Endothelial cell of umbilical vein (primary cell): Measurements from ENCODE around the gene PROZ. TPM values are rescaled to one million over a fixed set of nuclear protein-coding genes. Genes with fewer than 3 reads are reported as not detected.

ENCODE experiments used
- BruUV-seq: library from RNA; stranded (reverse); fragments of 400-500 nt; replicated peaks from 2 replicates; lab custom pipeline; 2021; lab: Mats Ljungman, UMichigan
- CTCF ChIA-PET: fragments of 300-600, 350-600 bp; sonication (Branson Sonifier 250); formaldehyde crosslinking; loops from one replicate; lab custom pipeline; 2021; ENCODE audit warnings: antibody characterized with exemption, inconsistent platforms; lab: Charles Lee
- POLR2A ChIA-PET: fragments of 300-600, 350-600 bp; sonication (Branson Sonifier 250); formaldehyde crosslinking; loops from one replicate; lab custom pipeline; 2021; ENCODE audit warnings: antibody characterized with exemption, inconsistent platforms; lab: Charles Lee
- DNase-seq: peaks from one replicate; pipeline ENCODE4 v3.0.0-alpha.2; 2011; ENCODE audit warnings: low read depth, low spot score
- FAIRE-seq: peaks from 2 replicates; lab custom pipeline; 2011; peaks lifted over from hg19 to GRCh38; lab: Jason Lieb, UNC
- H2AFZ ChIP-seq: 2 replicates; pipeline ENCODE4 v1.6.0; 2012; ENCODE audit warnings: low read depth, low read length, control low read depth, inconsistent platforms
- H3K27ac ChIP-seq: 2 replicates; pipeline ENCODE4 v1.5.1; 2011; ENCODE audit warnings: low read depth, mild to moderate bottlenecking, control low read depth, low read length, moderate library complexity; ENCODE audit not compliant: insufficient read depth
- H3K27me3 ChIP-seq, 2 experiments: 2 replicates each; pipeline versions ENCODE4 v1.6.0 to v1.6.1; 2011; ENCODE audit warnings: low read length in 2 of 2, mixed read lengths in 1 of 2; ENCODE audit not compliant: control insufficient read depth in 2 of 2, insufficient read depth in 2 of 2
- H3K36me3 ChIP-seq, 2 experiments: 2 replicates in 1 of 2; 3 replicates in 1 of 2; pipeline ENCODE4 v1.5.1; 2011; ENCODE audit warnings: low read length in 2 of 2, mild to moderate bottlenecking in 1 of 2, moderate library complexity in 1 of 2; ENCODE audit not compliant: control insufficient read depth in 2 of 2, insufficient read depth in 2 of 2; ENCODE audit errors: extremely low read depth in 1 of 2
- H3K4me1 ChIP-seq: 3 replicates; pipeline ENCODE4 v1.5.1; 2011; ENCODE audit warnings: mild to moderate bottlenecking, low read length; ENCODE audit not compliant: control insufficient read depth, insufficient read depth; ENCODE audit errors: extremely low read depth
- H3K4me2 ChIP-seq: 2 replicates; pipeline ENCODE4 v1.6.1; 2011; ENCODE audit warnings: low read length, control low read depth, mixed read lengths; ENCODE audit not compliant: insufficient read depth
- H3K4me3 ChIP-seq, 3 experiments: fragments of 200-600 bp in 1 of 3; sonication (generic), shearing (Covaris generic) in 1 of 3; replicated peaks in 1 of 3; 2 replicates each; pipeline ENCODE4 v1.5.1; 2011 to 2016; ENCODE audit warnings: control low read depth in 3 of 3, low read length in 3 of 3, mild to moderate bottlenecking in 2 of 3, inconsistent platforms in 1 of 3, low read depth in 1 of 3, moderate library complexity in 1 of 3; ENCODE audit not compliant: insufficient read depth in 1 of 3
- H3K79me2 ChIP-seq: 2 replicates; pipeline ENCODE4 v1.6.0; 2012; ENCODE audit warnings: low read length, inconsistent platforms; ENCODE audit not compliant: control insufficient read depth, insufficient read depth
- H3K9ac ChIP-seq: replicated peaks from 2 replicates; pipeline ENCODE3; 2011; ENCODE audit warnings: low read length, control low read depth; ENCODE audit not compliant: insufficient read depth; ENCODE audit errors: extremely low read depth
- H3K9me1 ChIP-seq: replicated peaks from 3 replicates; pipeline ENCODE4 v1.6.0; 2011; ENCODE audit warnings: mild to moderate bottlenecking, low read length; ENCODE audit not compliant: control insufficient read depth, insufficient read depth; ENCODE audit errors: extremely low read depth
- H3K9me3 ChIP-seq: replicated peaks from 2 replicates; pipeline ENCODE4 v1.5.1; 2012; ENCODE audit warnings: low read length, inconsistent platforms; ENCODE audit not compliant: control insufficient read depth, insufficient read depth
- H4K20me1 ChIP-seq: replicated peaks from 2 replicates; pipeline ENCODE3; 2011; ENCODE audit warnings: mild to moderate bottlenecking, low read length; ENCODE audit not compliant: control insufficient read depth, insufficient read depth; ENCODE audit errors: extremely low read depth
- CTCF ChIP-seq, 2 donors: IDR thresholded peaks; 1 replicate in 1 of 2; 2 replicates in 1 of 2; pipeline ENCODE4 v1.5.1; 2011; ENCODE audit warnings: low read length in 2 of 2, mild to moderate bottlenecking in 2 of 2, moderate library complexity in 2 of 2, control low read depth in 1 of 2, inconsistent platforms in 1 of 2, low read depth in 1 of 2; ENCODE audit not compliant: insufficient read depth in 1 of 2; ENCODE audit errors: extremely low read depth in 1 of 2
- EZH2 ChIP-seq: IDR thresholded peaks from 2 replicates; pipeline ENCODE4 v1.6.1; 2012; ENCODE audit warnings: borderline replicate concordance, low read depth, mild to moderate bottlenecking, moderate library complexity, low read length, inconsistent platforms; ENCODE audit not compliant: severe bottlenecking
- FOS ChIP-seq: IDR thresholded peaks from 2 replicates; pipeline ENCODE4 v1.6.1; 2011; ENCODE audit warnings: mild to moderate bottlenecking, low read length, moderate library complexity, borderline replicate concordance; ENCODE audit not compliant: insufficient read depth
- GATA2 ChIP-seq: IDR thresholded peaks from 2 replicates; pipeline ENCODE4 v1.7.0; 2011; ENCODE audit warnings: low read depth, mild to moderate bottlenecking, moderate library complexity, mixed read lengths, low read length; ENCODE audit not compliant: insufficient read length, insufficient read depth
- JUN ChIP-seq: IDR thresholded peaks from 2 replicates; pipeline ENCODE4 v1.6.1; 2011; ENCODE audit warnings: borderline replicate concordance, low read depth; ENCODE audit not compliant: insufficient read length, insufficient read depth
- MYC ChIP-seq: IDR thresholded peaks from one replicate; pipeline ENCODE4 v1.6.1; 2011; ENCODE audit warnings: mild to moderate bottlenecking, low read depth, low read length
- POLR2A ChIP-seq: IDR thresholded peaks from 2 replicates; pipeline ENCODE4 v1.6.1; 2012; ENCODE audit warnings: low read depth, mild to moderate bottlenecking, control low read depth, low read length
- POLR2AphosphoS5 ChIP-seq: IDR thresholded peaks from 2 replicates; pipeline ENCODE4 v1.6.1; 2012; ENCODE audit warnings: low read depth, mild to moderate bottlenecking, control low read depth, low read length, moderate library complexity; ENCODE audit not compliant: insufficient read depth
- dilution Hi-C: fragments of 300-500 bp; cut with MboI; formaldehyde crosslinking; loops from one replicate; pipeline ENCODE4 v1.15.0; 2019; ENCODE audit warnings: low sequenced_read_pairs; ENCODE audit not compliant: extremely low pct_ligation_motif_present
- intact Hi-C: fragments of 100-400 bp; cut with micrococcal nuclease; formaldehyde crosslinking; loops from one replicate; pipeline ENCODE4 v1.10.0; 2022
- polyA plus RNA-seq, 4 experiments: library from polyadenylated mRNA; depleted of rRNA in 3 of 4; stranded (reverse) in 3 of 4; unstranded in 1 of 4; fragments of >200 nt; gene quantifications; 2 replicates each; pipeline versions ENCODE4 v1.2.1 to v1.2.3, GENCODE V29; 2011 to 2012; ENCODE audit warnings: missing spikeins in 1 of 4
- total RNA-seq: library from RNA; stranded (reverse); gene quantifications from 2 replicates; pipeline ENCODE4 v1.2.3, GENCODE V29; 2021
- TF ChIP-seq, protein P1 (sequence below): IDR thresholded peaks from 2 replicates; pipeline ENCODE4 v1.6.1; 2011; ENCODE audit not compliant: insufficient read depth, insufficient read length

The PROZ gene
- total and polyA plus RNA-seq, 2 donors (not counting 3 experiments of a cell fraction or from before 2014, with no cell fraction given): not detected

DNA sequence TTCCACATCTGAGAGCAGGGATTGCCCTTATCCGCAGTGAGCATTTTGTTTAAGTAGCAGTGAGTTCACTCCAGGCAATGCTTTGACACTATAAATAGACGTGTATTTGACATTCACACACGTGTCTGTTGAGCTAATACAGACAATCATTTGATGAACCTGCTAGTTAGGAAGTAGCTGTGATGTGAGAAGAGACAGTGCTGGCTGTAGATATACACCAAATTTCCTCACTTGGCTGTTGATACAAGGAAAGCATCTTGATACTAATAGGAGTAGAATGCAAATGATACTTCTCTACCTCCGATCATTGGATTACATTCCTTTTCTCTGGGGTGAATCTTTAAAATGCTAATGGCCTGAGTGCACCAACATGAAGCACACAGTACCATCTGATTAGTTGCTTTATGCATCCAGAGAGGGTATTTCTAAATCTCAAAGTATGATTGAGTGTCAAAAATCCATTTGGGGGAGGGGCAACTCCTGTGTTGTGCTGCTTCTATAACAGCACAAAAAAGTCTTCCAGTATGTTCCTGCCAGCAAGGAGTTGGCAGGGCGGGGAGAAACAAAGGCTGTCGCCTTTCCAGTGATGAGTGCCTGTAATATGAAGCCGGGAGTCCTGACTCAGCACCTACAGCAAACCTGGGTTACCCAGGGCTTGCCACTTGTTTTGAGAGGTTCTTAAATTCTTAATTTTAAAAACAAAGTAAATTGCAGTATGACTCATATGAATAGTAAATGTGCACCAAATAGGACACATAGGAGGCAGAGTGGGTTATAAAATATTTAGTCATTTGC, 58.0 kb downstream of the PROZ start:
- intact Hi-C loops: no loop called here

More for the DNA sequence above, 58.0 kb downstream of the PROZ start:
- FAIRE-seq: peak; percentile 58
- Histone ChIP-seq H3K27ac (no peak overlapping the region), H3K36me3 (peaks cover 6 to 10% of the 10 kb centered on the region in 2 experiments), H3K27me3 (no peaks in the 10 kb centered on the region), H3K9ac (no peak overlapping the region), H3K79me2 (peaks cover 96% of the 10 kb centered on the region), H3K9me3 (no peaks in the 10 kb centered on the region), H4K20me1 (peaks cover 6% of the 10 kb centered on the region), H3K4me3 (no peak overlapping the region), H3K4me1 (peaks cover 3% of the 10 kb centered on the region), H3K4me2 (no peak overlapping the region), H2AFZ (no peak overlapping the region), H3K9me1 (no peaks in the 10 kb centered on the region)
- DNase-seq: peak; percentile 53
- dilution Hi-C loops: no loop called here
- CTCF ChIA-PET: no interaction called here
- POLR2A ChIA-PET: no interaction called here
- no TSS peak for BruUV-seq
- TF ChIP-seq POLR2A: no peak
- no peak for TF ChIP-seq MYC
- no peak for TF ChIP-seq EZH2
- TF ChIP-seq, protein P1, sequence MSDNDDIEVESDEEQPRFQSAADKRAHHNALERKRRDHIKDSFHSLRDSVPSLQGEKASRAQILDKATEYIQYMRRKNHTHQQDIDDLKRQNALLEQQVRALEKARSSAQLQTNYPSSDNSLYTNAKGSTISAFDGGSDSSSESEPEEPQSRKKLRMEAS: no peak
- TF ChIP-seq POLR2AphosphoS5: no peak
- no peak for TF ChIP-seq FOS
- no peak for TF ChIP-seq GATA2
- no peak for TF ChIP-seq JUN
- TF ChIP-seq CTCF (IDR thresholded peaks at IDR 0.05; ENCODE audit: extremely low read depth in 1 of 2, insufficient read depth in 1 of 2, low read depth in 1 of 2, low read length in 2 of 2): no peak
